Neural cell (in vitro differentiated cells): ENCODE measurements around the gene SORCS1. TPM values are rescaled to one million over a fixed set of nuclear protein-coding genes. Genes with fewer than 3 reads are reported as not detected.

Experiments
- H2AFZ ChIP-seq: fragments of 200-600, 300-800 bp; sonication (generic), shearing (Covaris generic); 2 replicates; pipeline ENCODE4 v1.6.0; 2014; ENCODE audit warnings: low read depth, mild to moderate bottlenecking, antibody characterized with exemption, low read length, moderate library complexity
- H3F3A ChIP-seq: fragments of 200-600 bp; shearing (Covaris generic); 2 replicates; pipeline ENCODE4 v1.6.1; 2016; ENCODE audit warnings: mild to moderate bottlenecking, moderate library complexity, mixed read lengths, antibody characterized with exemption, low read length; ENCODE audit not compliant: insufficient read depth, poor library complexity, severe bottlenecking
- H3K27ac ChIP-seq: fragments of 200-600, 300-800 bp; sonication (generic), shearing (Covaris generic); 2 replicates; pipeline ENCODE4 v1.5.1; 2014; ENCODE audit warnings: mild to moderate bottlenecking, low read length, moderate library complexity
- H3K27me3 ChIP-seq: fragments of 300-800, 200-600 bp; sonication (generic), shearing (Covaris generic); 2 replicates; pipeline ENCODE4 v1.6.0; 2014; ENCODE audit warnings: mild to moderate bottlenecking, low read depth, low read length, moderate library complexity; ENCODE audit not compliant: insufficient read depth
- H3K36me3 ChIP-seq: fragments of 300-800, 200-600 bp; sonication (generic), shearing (Covaris generic); 2 replicates; pipeline ENCODE4 v1.5.1; 2014; ENCODE audit warnings: mild to moderate bottlenecking, antibody characterized with exemption, low read length, moderate library complexity; ENCODE audit not compliant: insufficient read depth
- H3K4me2 ChIP-seq: fragments of 300-800, 200-600 bp; sonication (generic), shearing (Covaris generic); 2 replicates; pipeline ENCODE4 v1.6.0; 2014; ENCODE audit warnings: mild to moderate bottlenecking, low read length
- H3K4me3 ChIP-seq: fragments of 300-800, 200-600 bp; sonication (generic), shearing (Covaris generic); 2 replicates; pipeline ENCODE4 v1.5.1; 2014; ENCODE audit warnings: mild to moderate bottlenecking, low read length, moderate library complexity
- H3K79me2 ChIP-seq: fragments of 200-600 bp; shearing (Covaris generic); replicated peaks from 2 replicates; pipeline ENCODE4 v1.6.0; 2014; ENCODE audit warnings: mild to moderate bottlenecking, low read length, moderate library complexity; ENCODE audit not compliant: insufficient read depth
- H3K9ac ChIP-seq: fragments of 300-800, 200-600 bp; sonication (generic), shearing (Covaris generic); 2 replicates; pipeline ENCODE4 v1.6.1; 2016; ENCODE audit warnings: mild to moderate bottlenecking, low read length, mixed read lengths
- H3K9me2 ChIP-seq: fragments of 200-600 bp; shearing (Covaris generic); 2 replicates; pipeline ENCODE4 v1.6.1; 2016; ENCODE audit warnings: mild to moderate bottlenecking, low read length, mixed read lengths; ENCODE audit not compliant: insufficient read depth
- H3K9me3 ChIP-seq: fragments of 200-600, 300-800 bp; sonication (generic), shearing (Covaris generic); 2 replicates; pipeline ENCODE4 v1.6.1; 2016; ENCODE audit warnings: mild to moderate bottlenecking, mixed run types, low read length, moderate library complexity, mixed read lengths
- H4K20me1 ChIP-seq: fragments of 200-600 bp; shearing (Covaris generic); 2 replicates; pipeline ENCODE4 v1.6.1; 2016; ENCODE audit warnings: mild to moderate bottlenecking, mixed run types; ENCODE audit not compliant: insufficient read depth
- EP300 ChIP-seq: fragments of 450-650 bp; conservative IDR thresholded peaks from 2 replicates; pipeline ENCODE4 v1.6.1; 2014; ENCODE audit warnings: antibody characterized with exemption, mild to moderate bottlenecking, moderate library complexity; ENCODE audit not compliant: poor library complexity, severe bottlenecking
- EZH2 ChIP-seq: fragments of 200-600, 300-800 bp; shearing (Covaris generic), sonication (generic); IDR thresholded peaks from 2 replicates; pipeline ENCODE4 v1.6.1; 2014; ENCODE audit warnings: antibody characterized with exemption, low read length, borderline replicate concordance, mild to moderate bottlenecking; ENCODE audit not compliant: insufficient read depth, poor library complexity, severe bottlenecking
- MXI1 ChIP-seq: fragments of 450-650 bp; conservative IDR thresholded peaks from 2 replicates; pipeline ENCODE4 v1.6.1; 2014; ENCODE audit warnings: antibody characterized with exemption, mild to moderate bottlenecking; ENCODE audit not compliant: poor library complexity, severe bottlenecking
- POLR2AphosphoS5 ChIP-seq: IDR thresholded peaks from 2 replicates; pipeline ENCODE4 v1.6.1; 2012
- RAD21 ChIP-seq: fragments of 450-650 bp; conservative IDR thresholded peaks from 2 replicates; pipeline ENCODE4 v1.6.1; 2014; ENCODE audit warnings: antibody characterized with exemption, mild to moderate bottlenecking, moderate library complexity
- REST ChIP-seq: IDR thresholded peaks from 2 replicates; pipeline ENCODE4 v1.6.1; 2012; ENCODE audit warnings: borderline replicate concordance
- SMC3 ChIP-seq: fragments of 450-650 bp; conservative IDR thresholded peaks from 2 replicates; pipeline ENCODE4 v1.6.1; 2014; ENCODE audit warnings: antibody characterized with exemption, mild to moderate bottlenecking, moderate library complexity; ENCODE audit not compliant: poor library complexity
- TAF1 ChIP-seq: IDR thresholded peaks from 2 replicates; pipeline ENCODE4 v1.6.1; 2012; ENCODE audit warnings: low read depth
- polyA plus RNA-seq: library from polyadenylated mRNA; depleted of rRNA; stranded (reverse); fragments of >200 nt; gene quantifications from 2 replicates; pipeline ENCODE4 v1.2.3, GENCODE V29; 2014
- TF ChIP-seq, protein P1 (sequence below): fragments of 450-650 bp; IDR thresholded peaks from 2 replicates; pipeline ENCODE4 v1.5.1; 2014; ENCODE audit warnings: antibody characterized with exemption, mild to moderate bottlenecking, moderate library complexity; ENCODE audit not compliant: poor library complexity, severe bottlenecking

The SORCS1 gene
- polyA plus RNA-seq, 1 donor from 2014 or later, result 27.0 TPM

DNA sequence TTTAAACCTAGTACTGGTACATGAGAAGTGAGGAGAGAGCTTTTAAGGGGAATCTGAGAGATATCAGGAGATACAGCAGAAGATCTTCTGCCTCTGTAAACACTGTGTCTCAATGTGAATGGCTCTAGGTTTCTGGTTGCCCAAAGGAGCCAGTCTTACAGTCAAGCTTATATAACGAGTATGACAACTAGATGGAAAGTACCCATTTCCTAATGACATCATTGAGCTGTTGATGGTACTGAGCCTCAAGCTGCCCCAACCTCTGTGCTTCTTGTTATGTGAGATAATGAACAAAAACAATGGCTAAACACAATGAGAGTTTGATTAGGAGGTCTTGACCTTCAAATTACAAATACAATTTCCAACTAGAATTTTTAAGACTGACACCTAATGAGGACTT is 451.5 kb downstream of the SORCS1 start:
- H3K4me2 ChIP-seq, result no peak overlapping the region
- no peak overlapping the region for H2AFZ ChIP-seq
- no peaks in the 10 kb centered on the region for H3K9me2 ChIP-seq
- no peak overlapping the region for H3K9ac ChIP-seq
- H3K4me3 ChIP-seq, result no peak overlapping the region
- H3K27ac ChIP-seq, result no peak overlapping the region
- no peaks in the 10 kb centered on the region for H3K27me3 ChIP-seq
- no peaks in the 10 kb centered on the region for H3K9me3 ChIP-seq
- no peaks in the 10 kb centered on the region for H3F3A ChIP-seq
- no peaks in the 10 kb centered on the region for H3K36me3 ChIP-seq
- H4K20me1 ChIP-seq, result no peaks in the 10 kb centered on the region
- TF ChIP-seq RAD21, result no peak
- no peak for TF ChIP-seq POLR2AphosphoS5
- no peak for TF ChIP-seq REST
- TF ChIP-seq EP300, result no peak
- TF ChIP-seq TAF1, result no peak
- TF ChIP-seq MXI1, result no peak
- TF ChIP-seq, protein P1, sequence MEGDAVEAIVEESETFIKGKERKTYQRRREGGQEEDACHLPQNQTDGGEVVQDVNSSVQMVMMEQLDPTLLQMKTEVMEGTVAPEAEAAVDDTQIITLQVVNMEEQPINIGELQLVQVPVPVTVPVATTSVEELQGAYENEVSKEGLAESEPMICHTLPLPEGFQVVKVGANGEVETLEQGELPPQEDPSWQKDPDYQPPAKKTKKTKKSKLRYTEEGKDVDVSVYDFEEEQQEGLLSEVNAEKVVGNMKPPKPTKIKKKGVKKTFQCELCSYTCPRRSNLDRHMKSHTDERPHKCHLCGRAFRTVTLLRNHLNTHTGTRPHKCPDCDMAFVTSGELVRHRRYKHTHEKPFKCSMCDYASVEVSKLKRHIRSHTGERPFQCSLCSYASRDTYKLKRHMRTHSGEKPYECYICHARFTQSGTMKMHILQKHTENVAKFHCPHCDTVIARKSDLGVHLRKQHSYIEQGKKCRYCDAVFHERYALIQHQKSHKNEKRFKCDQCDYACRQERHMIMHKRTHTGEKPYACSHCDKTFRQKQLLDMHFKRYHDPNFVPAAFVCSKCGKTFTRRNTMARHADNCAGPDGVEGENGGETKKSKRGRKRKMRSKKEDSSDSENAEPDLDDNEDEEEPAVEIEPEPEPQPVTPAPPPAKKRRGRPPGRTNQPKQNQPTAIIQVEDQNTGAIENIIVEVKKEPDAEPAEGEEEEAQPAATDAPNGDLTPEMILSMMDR, result no peak
- no peak for TF ChIP-seq SMC3
- no peak for TF ChIP-seq EZH2
- H3K79me2 ChIP-seq, result no peaks in the 10 kb centered on the region

DNA sequence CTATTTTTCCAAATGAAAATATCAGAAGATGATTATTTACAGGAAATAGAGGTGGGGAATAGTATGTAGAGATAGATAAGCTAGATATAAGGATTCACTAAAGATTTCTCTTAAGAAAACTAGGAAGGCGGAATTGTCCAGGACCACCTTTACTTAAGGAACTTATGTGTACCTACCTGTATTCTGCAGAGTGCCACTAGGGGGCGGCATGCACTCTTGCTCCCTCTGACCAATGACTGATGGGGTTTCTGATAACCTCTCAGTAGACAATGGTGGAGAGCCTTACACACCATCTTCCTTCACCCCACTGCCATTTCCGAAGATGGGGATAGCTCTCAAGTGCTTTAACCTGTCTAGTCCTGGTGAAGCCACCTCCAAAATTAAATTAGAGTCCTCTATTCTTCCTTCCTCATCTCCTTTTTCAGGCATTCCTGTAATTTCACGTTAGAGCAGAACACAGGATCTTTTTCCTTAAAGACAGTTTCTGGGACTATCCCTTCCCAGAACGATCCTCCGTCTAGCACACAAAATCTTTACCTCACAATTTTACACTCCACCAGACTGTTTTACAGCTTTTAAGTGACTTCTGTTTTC is 453.1 kb downstream of the SORCS1 start:
- no peaks in the 10 kb centered on the region for H4K20me1 ChIP-seq
- no peak overlapping the region for H3K4me2 ChIP-seq
- TF ChIP-seq SMC3 (peak; percentile 56), RAD21 (peak; percentile 58), EP300 (no peak)
- TF ChIP-seq, protein P1, result peak; percentile 58
- H3K9ac ChIP-seq, result no peak overlapping the region
- H2AFZ ChIP-seq, result no peak overlapping the region
- no peaks in the 10 kb centered on the region for H3K36me3 ChIP-seq
- no peaks in the 10 kb centered on the region for H3K79me2 ChIP-seq
- no peak overlapping the region for H3K27ac ChIP-seq
- no peak overlapping the region for H3K4me3 ChIP-seq
- no peaks in the 10 kb centered on the region for H3K9me2 ChIP-seq
- H3K9me3 ChIP-seq, result no peaks in the 10 kb centered on the region
- no peaks in the 10 kb centered on the region for H3F3A ChIP-seq
- H3K27me3 ChIP-seq, result no peaks in the 10 kb centered on the region
